ENCODE measurements around the gene DNASE1.

The DNASE1 gene

DNA sequence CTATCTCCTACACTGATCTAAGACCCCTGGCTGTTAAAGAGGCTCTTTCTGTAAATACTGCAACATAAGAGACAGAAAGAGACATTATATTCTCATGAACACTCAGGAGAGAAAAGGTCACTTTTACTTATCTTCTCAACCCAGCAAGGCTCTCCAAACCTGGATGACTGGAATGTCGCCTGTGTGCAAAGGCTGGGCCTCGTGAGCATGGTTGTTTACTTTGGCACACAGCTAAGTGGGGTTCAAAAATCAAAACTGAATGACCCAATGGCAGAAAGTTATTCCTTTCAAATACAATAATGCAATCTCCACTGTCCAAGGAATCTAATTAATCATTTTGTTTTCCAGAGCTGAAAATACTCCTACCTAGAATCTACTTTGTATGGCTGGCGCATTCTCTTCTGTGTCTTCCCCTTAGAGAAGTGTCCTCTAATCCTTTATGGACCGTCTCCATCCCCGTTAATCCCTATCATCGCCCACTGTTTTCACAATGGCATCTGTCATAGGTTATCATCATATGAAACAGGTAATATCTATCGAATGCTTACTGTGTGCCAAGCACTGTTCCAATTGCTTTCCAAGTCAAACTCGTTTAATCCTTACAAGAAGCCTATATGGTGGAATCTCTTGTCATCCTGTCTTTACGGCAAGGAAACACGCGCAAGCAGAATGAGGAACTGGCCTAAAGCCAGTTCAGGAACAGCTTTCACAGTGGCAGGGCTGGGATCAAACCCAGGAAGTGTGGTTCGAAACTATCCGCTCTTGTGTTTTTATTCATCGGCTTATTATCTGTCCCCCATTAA, 44.4 kb upstream of the DNASE1 start:
- H3K4me3 ChIP-seq (ENCODE audit: low read depth, low read length), result peak overlapping the region; percentile 86
- TF ChIP-seq, protein P1, sequence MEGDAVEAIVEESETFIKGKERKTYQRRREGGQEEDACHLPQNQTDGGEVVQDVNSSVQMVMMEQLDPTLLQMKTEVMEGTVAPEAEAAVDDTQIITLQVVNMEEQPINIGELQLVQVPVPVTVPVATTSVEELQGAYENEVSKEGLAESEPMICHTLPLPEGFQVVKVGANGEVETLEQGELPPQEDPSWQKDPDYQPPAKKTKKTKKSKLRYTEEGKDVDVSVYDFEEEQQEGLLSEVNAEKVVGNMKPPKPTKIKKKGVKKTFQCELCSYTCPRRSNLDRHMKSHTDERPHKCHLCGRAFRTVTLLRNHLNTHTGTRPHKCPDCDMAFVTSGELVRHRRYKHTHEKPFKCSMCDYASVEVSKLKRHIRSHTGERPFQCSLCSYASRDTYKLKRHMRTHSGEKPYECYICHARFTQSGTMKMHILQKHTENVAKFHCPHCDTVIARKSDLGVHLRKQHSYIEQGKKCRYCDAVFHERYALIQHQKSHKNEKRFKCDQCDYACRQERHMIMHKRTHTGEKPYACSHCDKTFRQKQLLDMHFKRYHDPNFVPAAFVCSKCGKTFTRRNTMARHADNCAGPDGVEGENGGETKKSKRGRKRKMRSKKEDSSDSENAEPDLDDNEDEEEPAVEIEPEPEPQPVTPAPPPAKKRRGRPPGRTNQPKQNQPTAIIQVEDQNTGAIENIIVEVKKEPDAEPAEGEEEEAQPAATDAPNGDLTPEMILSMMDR (IDR thresholded peaks at IDR 0.05; ENCODE audit: low read depth, low read length), result no peak
- no peak for DNase-seq (ENCODE audit: low read depth, low spot score)
- in situ Hi-C loops (cut with HindIII; ENCODE audit: low sequenced_read_pairs), result no loop called here

DNA sequence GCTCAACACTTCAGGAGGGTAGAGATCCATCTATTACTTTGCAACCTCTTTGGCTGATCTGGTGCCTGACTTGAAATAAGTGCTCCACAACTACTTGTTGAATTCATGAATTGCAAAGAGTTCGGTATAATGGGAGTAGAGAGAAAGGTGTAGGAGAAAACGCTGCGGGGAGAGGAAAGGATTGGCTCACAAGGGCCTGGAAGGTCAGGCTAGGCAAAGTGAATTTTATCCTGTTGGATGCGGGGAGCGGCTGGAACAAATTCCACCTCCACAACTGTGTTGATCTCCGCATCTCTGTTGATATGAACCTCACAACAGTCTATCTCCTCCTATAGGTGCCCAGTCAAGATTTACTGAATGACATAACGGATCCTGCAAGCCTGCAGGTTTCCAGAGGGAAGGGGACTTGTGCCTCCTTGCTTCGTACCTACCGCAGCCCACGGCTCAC, 43.8 kb upstream of the DNASE1 start:
- peak; percentile 8 for DNase-seq (ENCODE audit: low read depth, low spot score)
- in situ Hi-C loops (cut with HindIII; ENCODE audit: low sequenced_read_pairs), result no loop called here
- TF ChIP-seq, protein P1 (IDR thresholded peaks at IDR 0.05; ENCODE audit: low read depth, low read length), result no peak
- H3K4me3 ChIP-seq (ENCODE audit: low read depth, low read length), result peak overlapping the region; percentile 86

DNA sequence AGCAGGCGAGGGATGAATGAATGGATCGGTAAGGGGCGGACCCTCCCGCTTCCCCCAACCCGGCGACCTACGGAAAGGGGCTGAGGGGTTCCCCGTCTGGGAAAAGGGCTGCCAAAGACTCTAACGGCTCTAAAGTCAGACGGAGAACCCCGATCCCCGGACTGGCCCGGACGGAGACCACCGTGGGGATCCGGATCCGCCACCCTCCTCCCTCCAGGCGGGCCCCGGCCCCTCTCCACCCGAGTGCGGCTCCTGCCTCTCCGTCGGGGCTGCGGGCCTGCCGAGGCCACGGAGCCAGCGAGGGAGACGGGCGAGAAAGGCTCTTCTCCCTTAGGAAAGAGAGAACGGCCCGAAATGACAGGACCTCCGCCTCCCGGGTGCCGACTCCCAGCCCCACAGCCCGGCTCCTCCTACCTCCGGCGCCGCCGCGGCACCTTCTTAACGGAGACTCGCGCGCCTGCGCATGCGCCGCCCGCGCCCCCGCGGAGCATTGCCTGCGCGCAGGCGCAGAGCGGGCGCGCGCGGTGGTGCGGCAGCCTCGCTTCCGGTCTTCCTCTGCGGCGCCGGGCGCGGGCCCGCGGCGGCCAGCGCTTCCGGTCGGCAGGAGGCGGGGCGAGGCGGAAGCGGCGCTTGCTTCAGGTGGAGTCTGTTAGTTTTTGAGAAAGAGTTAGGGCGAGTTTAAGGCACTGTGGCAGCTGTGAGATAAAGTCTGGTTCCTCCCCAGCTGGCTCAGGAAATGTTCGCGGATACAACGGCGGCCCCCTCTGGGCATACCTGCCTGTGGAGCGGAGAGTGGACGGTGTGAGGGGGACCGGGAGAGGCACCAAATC, 43.1 kb upstream of the DNASE1 start, which contains the start of gene SLX4:
SLX4 (minus strand) TSS at position 461 of the 830 bp plus-strand sequence. CDS start 2,642 bp downstream, outside the sequence.
- in situ Hi-C loops (cut with HindIII; ENCODE audit: low sequenced_read_pairs), result no loop called here
- DNase-seq (ENCODE audit: low read depth, low spot score), result peak; percentile 85
- peak within 1 kb of the TSS; percentile 90 for H3K4me3 ChIP-seq (ENCODE audit: low read depth, low read length)
- TF ChIP-seq, protein P1 (IDR thresholded peaks at IDR 0.05; ENCODE audit: low read depth, low read length), result no peak

DNA sequence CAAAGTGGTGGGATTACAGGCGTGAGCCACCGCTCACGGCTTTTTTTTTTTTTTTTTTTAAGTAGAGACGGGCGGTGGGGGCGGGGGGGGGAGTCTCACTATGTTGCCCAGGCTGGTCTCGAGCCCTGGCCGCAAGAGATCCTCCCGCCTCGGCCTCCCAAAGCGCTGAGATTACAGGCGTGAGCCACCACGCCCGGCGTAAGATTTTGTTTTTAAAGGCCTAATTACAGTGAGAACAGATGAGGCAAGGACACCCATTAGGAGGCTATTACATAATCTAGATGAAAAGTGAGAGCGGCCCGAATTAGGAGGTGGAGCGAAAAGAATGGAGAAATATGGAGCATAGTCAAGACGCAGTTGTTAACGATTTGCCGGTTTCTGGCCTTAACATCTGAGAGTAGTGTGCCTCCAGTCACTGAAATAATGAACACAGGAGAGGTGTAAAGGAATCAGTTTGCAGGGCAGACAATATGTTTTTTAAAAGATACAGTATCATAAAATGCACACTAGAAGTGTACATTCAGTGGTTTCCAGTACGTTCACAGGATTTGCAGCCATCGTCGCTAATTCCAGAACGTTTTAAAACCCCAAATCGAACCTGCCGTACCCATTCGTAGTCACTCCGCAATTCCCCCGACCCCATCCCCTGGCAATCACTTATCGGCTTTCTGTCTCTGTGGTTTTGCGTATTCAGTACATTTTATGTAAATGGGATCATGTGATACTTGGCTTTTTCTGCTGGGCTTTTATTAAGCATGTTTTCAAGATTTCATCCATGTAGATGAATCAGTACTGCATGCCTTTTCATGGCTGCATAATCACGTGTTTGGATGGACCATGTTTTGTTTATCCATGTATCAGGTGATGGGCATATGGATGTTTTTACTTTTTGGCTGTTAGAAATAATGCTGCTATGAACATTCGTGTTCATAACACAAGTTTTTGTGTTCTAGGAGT, 41.7 kb upstream of the DNASE1 start:
- DNase-seq (ENCODE audit: low read depth, low spot score), result no peak
- in situ Hi-C loops (cut with HindIII; ENCODE audit: low sequenced_read_pairs), result no loop called here
- H3K4me3 ChIP-seq (ENCODE audit: low read depth, low read length), result peak overlapping the region; percentile 90
- TF ChIP-seq, protein P1 (IDR thresholded peaks at IDR 0.05; ENCODE audit: low read depth, low read length), result no peak

DNA sequence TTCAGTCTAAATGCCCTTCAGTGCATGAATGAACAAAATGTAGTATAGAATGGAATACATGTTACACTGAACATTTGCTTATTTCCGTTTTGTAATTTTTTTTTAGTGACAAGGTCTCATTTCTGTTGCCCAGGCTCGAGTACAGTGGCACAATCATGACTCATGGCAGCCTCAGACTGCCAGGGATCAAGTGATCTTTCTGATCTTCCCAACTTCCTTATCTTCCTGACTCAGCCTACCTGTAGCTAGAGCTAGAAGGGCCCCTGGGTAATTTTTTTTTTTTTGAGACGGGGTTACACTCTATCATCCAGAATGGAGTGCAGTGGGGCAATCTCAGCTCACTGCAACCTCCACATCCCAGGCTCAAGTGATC, 35.7 kb upstream of the DNASE1 start:
- TF ChIP-seq, protein P1 (IDR thresholded peaks at IDR 0.05; ENCODE audit: low read depth, low read length), result no peak
- no peak for DNase-seq (ENCODE audit: low read depth, low spot score)
- H3K4me3 ChIP-seq (ENCODE audit: low read depth, low read length), result no peak overlapping the region
- in situ Hi-C loops (cut with HindIII; ENCODE audit: low sequenced_read_pairs), result no loop called here

DNA sequence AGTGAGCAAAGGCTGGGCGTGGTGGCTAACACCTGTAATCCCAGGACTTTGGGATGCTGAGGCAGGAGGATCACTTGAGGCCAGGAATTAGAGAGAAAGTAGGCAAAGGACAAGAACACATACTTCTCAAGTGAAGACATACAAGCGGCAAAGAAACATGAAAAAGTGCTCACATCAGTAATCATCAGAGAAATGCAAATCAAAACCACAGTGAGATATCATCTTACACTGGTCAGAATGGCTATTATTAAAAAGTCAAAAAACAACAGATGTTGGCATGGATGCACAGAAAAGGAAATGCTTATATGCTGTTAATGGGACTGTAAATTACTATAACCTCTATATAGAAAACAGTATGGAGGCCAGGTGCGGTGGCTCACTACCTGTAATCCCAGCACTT, 30.8 kb upstream of the DNASE1 start:
- TF ChIP-seq, protein P1 (IDR thresholded peaks at IDR 0.05; ENCODE audit: low read depth, low read length), result no peak
- no peak overlapping the region for H3K4me3 ChIP-seq (ENCODE audit: low read depth, low read length)
- no peak for DNase-seq (ENCODE audit: low read depth, low spot score)
- in situ Hi-C loops (cut with HindIII; ENCODE audit: low sequenced_read_pairs), result no loop called here

Measured in astrocyte of the spinal cord (primary cell).